Activated T-helper 2 cell treated with anti-CD3 and anti-CD28 coated beads, Interferon-gamma antibody, Interleukin-2, Interleukin-4, amounts not matched to agents 10 μg/mL and 5 μg/mL and 100 μg/mL, durations not matched to agents 14 hours and 24 hours and 36 hours (primary cell): ENCODE measurements around the gene BPIFB3. TPM values are rescaled to one million over a fixed set of nuclear protein-coding genes. Genes with fewer than 3 reads are reported as not detected.

Experiments used
- DNase-seq: peaks from one replicate; pipeline ENCODE4 v3.0.0; 2021; ENCODE audit warnings: low spot score
- H3K27ac Mint-ChIP-seq: one replicate; pipeline ENCODE4 v1.8.0; 2021; ENCODE audit warnings: mixed read lengths
- H3K27me3 Mint-ChIP-seq: one replicate; pipeline ENCODE4 v1.8.0; 2021; ENCODE audit warnings: low read depth, mixed read lengths
- H3K36me3 Mint-ChIP-seq: one replicate; pipeline ENCODE4 v1.8.0; 2021; ENCODE audit warnings: low read depth, mixed read lengths
- H3K4me1 Mint-ChIP-seq: one replicate; pipeline ENCODE4 v1.8.0; 2021; ENCODE audit warnings: low read depth, mixed read lengths
- H3K4me3 Mint-ChIP-seq: one replicate; pipeline ENCODE4 v1.8.0; 2021; ENCODE audit warnings: low read depth, mild to moderate bottlenecking, moderate library complexity, mixed read lengths
- H3K9me3 Mint-ChIP-seq: one replicate; pipeline ENCODE4 v1.8.0; 2021; ENCODE audit warnings: mixed read lengths
- intact Hi-C: fragments of 100-400 bp; cut with micrococcal nuclease; formaldehyde crosslinking; loops from one replicate; pipeline ENCODE4 v1.15.1; 2023
- total RNA-seq: library from RNA; stranded (reverse); gene quantifications from 2 replicates; pipeline ENCODE4 v1.2.3, GENCODE V29; 2022

Gene BPIFB3
- total RNA-seq, 1 donor from 2014 or later, result not detected

DNA sequence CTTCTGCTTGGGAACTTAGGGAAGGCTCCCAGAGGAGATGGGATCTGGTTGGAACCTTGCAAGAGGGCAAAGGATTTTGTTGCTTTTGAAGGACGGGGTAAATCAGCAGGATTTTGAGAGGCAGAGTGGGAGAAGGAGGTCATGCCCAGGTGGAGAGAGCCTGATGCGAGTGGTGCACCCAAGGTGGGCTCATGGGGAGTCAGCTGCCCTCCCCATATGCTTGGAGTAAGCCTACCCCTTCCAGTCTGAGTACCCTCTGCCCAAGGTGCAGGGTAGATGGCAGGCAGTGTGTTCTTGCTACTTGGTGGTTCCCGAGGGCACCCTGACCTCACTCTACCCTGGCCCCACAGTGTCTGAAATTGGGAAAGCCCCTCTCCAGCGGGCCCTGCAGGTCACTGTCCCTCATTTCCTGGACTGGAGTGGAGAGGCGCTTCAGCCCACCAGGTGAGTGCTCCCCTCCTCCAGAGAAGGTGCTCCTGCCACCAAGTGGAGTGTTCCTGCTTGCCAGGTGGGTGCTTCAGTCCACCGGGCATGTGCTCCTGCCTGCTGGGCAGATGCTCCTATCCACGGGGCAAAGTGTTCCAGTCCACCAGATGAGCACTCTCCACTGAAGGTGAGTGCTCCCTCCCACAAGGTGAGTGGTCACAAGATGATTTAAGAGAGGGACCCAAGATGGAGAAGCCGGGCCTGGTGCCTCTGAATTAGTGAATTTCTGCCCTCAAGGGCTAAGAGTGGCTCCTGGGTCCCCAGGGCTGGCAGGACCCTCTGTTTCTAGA lies 42.8 kb upstream of the BPIFB3 start:
- DNase-seq, result no peak
- H3K36me3 Mint-ChIP-seq, result no peaks in the 10 kb centered on the region
- no peak overlapping the region for H3K27ac Mint-ChIP-seq
- no peaks in the 10 kb centered on the region for H3K9me3 Mint-ChIP-seq
- H3K27me3 Mint-ChIP-seq, result peaks cover 3% of the 10 kb centered on the region
- intact Hi-C loops, result no loop called here
- H3K4me3 Mint-ChIP-seq, result no peak overlapping the region
- no peaks in the 10 kb centered on the region for H3K4me1 Mint-ChIP-seq

DNA sequence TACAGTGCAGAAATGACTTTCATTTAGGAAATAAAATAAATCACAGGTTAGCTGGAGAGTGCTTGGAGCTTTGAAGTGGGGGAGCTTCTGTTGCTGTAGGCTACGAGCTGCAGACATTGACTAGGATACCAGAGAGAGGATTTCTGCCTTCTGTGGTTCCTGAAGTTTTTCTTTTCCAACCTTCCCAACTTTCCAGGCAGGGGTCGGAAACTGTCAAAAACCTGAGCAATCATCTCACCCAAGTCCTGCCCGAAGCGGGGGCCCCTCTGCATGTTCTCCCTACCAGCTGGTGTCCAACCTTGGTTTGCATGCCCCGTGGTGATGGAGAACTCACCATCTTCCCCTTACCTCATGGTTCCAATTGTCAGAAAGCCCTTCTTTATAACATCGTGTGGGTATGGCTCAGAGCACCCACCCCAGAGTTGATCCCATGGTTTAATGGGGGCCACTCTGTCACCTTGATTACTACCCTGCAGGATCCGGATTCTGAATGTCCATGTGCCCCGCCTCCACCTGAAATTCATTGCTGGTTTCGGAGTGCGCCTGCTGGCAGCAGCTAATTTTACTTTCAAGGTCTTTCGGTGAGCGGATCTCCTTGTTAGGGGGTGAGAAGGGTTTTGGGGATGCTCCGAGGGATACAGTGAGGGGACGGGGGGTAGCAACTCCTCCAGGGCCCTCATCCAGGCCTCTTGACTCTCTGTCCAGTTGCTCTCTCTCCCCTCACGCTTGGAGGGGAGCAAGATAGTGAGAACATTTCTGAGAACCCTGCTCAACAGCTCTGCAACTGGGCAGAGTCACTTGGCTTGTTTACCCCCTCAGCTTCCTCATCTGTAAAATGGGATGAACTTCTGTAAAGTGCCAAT lies 41.1 kb upstream of the BPIFB3 start:
- intact Hi-C loops, result no loop called here
- Mint-ChIP-seq H3K27me3 (peaks cover 3% of the 10 kb centered on the region), H3K4me3 (no peak overlapping the region), H3K9me3 (no peaks in the 10 kb centered on the region), H3K36me3 (no peaks in the 10 kb centered on the region), H3K4me1 (no peaks in the 10 kb centered on the region), H3K27ac (no peak overlapping the region)
- no peak for DNase-seq

DNA sequence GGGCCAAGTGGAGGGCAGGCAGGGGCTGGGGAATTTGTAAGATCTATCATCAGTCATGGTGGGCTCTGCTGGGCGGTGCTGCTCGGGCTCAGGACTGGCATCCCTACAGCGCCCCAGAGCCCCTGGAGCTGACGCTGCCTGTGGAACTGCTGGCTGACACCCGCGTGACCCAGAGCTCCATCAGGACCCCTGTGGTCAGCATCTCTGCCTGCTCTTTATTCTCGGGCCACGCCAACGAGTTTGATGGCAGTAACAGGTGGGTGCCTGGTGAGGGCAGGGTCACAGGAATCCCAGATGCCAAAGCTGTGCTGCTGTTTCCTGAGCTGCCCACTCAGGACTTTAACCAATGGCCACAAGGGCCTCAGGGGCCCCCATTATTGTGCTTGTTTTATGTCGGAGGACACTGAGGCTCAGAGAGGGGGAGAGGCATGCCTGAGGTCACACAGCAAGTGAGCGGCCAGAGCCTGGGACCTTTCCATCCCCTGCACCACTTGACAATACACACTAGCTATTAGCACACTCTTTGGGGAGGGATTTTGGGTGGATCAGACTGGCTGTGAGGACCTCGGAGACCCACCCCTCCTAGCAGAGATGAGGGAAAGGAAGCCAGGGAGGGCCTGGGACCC lies 39.9 kb upstream of the BPIFB3 start:
- no peak overlapping the region for H3K4me3 Mint-ChIP-seq
- intact Hi-C loops, result no loop called here
- H3K27ac Mint-ChIP-seq, result no peak overlapping the region
- DNase-seq, result no peak
- no peaks in the 10 kb centered on the region for H3K4me1 Mint-ChIP-seq
- peaks cover 3% of the 10 kb centered on the region for H3K27me3 Mint-ChIP-seq
- H3K36me3 Mint-ChIP-seq, result no peaks in the 10 kb centered on the region
- no peaks in the 10 kb centered on the region for H3K9me3 Mint-ChIP-seq

DNA sequence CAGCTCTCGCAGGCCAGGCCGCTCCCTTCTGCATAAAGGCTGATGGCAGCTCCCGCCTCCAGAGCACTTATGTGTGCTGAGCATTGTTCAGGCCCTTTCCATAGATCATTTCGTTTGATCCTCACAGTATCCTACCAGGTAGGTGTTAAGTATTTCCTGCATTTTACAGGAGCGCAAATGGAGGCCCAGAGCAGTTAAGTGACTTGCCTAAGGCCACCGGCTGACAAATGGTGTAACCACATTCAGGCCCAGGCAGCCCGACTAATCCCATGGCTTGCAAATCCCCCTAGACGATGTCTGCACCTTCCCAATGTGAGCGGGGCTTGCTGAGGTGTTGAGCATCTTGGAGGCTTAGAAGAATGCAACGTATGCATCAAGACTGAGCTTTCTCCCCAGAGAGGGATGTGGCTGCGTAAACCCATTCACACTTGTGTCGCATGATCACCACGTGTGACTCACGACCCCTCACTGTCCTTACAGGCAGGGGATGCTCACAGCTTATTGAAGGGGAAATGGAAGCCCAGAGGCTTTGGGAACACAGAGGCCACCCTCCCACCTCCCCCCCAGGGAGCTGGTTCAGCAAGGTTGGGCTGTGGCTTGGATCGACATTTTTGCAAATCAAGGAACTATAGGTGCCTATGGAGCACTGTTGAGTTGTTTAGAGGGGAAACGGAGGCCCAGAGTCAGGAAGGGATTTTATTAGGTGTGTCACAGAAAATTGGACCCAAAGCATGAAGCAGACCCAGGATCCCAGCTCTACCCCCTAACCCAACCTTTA lies 39.2 kb upstream of the BPIFB3 start:
- Mint-ChIP-seq H3K9me3 (no peaks in the 10 kb centered on the region), H3K4me3 (no peak overlapping the region), H3K27ac (no peak overlapping the region), H3K36me3 (no peaks in the 10 kb centered on the region), H3K27me3 (peaks cover 3% of the 10 kb centered on the region), H3K4me1 (no peaks in the 10 kb centered on the region)
- DNase-seq, result no peak
- intact Hi-C loops, result no loop called here

DNA sequence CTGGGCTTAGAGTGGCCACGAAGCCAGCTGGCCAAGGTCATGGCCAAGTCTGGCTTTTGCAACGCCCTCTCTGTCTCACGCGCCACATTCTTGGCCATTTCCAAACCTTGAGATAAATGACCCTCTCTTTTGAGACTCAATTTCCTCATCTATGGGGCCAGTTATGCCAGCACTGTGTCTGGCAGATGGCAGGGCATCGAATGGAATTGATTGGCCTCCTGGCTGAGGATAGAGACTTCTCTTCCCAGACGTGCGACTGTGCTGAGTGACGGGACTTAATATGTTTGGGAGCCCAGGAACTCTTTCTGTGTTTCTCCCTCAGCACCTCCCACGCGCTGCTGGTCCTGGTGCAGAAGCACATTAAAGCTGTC lies 38.6 kb upstream of the BPIFB3 start:
- no peaks in the 10 kb centered on the region for H3K36me3 Mint-ChIP-seq
- H3K4me1 Mint-ChIP-seq, result no peaks in the 10 kb centered on the region
- no peaks in the 10 kb centered on the region for H3K9me3 Mint-ChIP-seq
- H3K27ac Mint-ChIP-seq, result no peak overlapping the region
- intact Hi-C loops, result no loop called here
- H3K4me3 Mint-ChIP-seq, result no peak overlapping the region
- H3K27me3 Mint-ChIP-seq, result peaks cover 3% of the 10 kb centered on the region
- DNase-seq, result no peak

DNA sequence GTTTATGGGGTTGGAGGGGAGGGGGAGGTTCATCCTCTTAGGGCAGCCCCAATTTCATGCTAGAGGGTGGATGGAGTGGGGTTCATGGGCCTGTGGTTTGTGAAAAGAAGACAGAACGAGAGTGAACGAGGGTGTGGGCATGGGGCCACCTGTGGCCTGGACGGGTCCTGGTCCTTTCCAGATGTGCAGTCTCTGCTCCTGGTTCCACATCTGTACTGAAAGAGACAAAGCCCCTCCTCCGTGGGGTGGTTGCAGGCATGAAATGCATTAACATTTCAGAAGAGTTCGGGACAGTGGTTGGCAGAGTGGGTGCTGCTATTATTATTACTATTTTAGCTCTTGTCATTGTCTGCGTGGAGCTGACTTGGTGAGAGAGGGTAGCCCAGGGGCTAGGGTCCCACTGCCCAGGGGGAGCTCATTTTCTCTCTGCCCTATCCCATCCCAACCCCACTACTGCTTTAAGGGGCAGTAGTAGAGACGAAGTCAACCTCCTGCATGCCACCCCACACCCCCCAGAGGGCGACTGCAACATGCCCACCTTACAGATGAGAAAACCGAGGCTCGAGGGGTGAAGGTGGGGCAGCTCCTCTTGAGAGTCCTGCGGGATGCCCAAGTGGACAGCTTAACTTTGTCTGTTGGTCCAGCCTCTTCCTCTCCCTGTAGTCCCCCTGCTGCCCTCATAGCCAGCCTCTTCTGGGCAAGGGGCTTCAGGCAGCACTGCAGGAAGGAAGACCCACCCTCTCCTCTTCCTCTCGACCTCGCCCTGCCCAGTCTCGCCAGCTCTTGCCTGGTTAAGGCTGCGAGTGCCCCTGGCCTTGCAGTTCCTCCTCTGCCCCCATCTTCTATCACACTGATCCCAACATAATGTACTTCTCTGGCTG lies 37.8 kb upstream of the BPIFB3 start:
- intact Hi-C loops, result no loop called here
- Mint-ChIP-seq H3K4me1 (no peaks in the 10 kb centered on the region), H3K27me3 (peaks cover 3% of the 10 kb centered on the region), H3K9me3 (no peaks in the 10 kb centered on the region), H3K36me3 (no peaks in the 10 kb centered on the region), H3K4me3 (no peak overlapping the region), H3K27ac (no peak overlapping the region)
- DNase-seq, result no peak

DNA sequence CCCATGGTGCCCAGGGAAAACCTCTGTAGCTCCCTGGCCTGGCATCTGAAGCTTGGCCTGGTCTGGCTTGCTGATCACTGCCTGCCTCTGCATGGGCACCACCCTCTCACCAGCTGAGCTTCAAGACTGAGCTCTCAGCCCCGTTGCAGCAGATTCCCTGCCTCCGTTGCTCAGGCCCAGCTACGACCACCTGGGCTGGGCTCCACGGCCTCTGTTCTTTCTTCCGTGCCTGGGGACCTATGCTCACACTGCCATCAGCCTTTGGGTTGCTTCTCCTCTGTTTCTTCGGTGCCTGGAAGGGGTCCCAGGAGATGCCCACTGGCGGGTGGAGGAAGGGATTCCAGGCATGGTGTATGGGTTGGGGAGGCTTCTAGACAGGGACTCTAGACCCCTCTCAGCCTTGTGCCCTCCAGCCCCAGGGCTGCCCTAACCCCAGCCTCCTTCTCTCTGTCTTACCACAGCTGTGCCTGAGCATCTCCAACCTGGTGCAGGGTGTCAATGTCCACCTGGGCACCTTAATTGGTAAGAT lies 37.1 kb upstream of the BPIFB3 start:
- Mint-ChIP-seq H3K4me1 (no peaks in the 10 kb centered on the region), H3K27me3 (peaks cover 3% of the 10 kb centered on the region), H3K4me3 (no peak overlapping the region), H3K9me3 (no peaks in the 10 kb centered on the region), H3K36me3 (no peaks in the 10 kb centered on the region), H3K27ac (no peak overlapping the region)
- intact Hi-C loops, result no loop called here
- no peak for DNase-seq

DNA sequence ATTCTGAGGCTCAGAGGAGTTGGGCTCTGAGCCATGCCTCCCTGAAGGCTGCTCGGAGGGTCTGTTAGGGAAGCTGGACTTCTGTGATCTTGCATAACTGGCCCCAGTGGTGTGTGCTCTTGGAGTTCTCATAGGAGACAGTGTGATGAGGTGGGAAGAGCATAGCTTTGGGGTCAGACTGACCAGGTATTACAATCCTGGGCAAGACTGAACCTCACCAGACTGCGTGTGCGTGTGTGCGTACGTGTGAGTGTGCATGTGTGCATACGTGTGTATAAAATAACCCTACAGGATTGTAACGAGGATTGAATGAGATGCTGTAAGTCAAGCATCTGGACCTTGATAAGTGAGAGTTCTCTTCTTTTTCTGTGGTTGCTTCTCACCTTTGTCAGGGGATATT lies 36.2 kb upstream of the BPIFB3 start:
- intact Hi-C loops, result no loop called here
- H3K4me3 Mint-ChIP-seq, result no peak overlapping the region
- no peaks in the 10 kb centered on the region for H3K36me3 Mint-ChIP-seq
- DNase-seq, result no peak
- H3K27ac Mint-ChIP-seq, result no peak overlapping the region
- H3K9me3 Mint-ChIP-seq, result no peaks in the 10 kb centered on the region
- H3K27me3 Mint-ChIP-seq, result no peaks in the 10 kb centered on the region
- no peaks in the 10 kb centered on the region for H3K4me1 Mint-ChIP-seq

DNA sequence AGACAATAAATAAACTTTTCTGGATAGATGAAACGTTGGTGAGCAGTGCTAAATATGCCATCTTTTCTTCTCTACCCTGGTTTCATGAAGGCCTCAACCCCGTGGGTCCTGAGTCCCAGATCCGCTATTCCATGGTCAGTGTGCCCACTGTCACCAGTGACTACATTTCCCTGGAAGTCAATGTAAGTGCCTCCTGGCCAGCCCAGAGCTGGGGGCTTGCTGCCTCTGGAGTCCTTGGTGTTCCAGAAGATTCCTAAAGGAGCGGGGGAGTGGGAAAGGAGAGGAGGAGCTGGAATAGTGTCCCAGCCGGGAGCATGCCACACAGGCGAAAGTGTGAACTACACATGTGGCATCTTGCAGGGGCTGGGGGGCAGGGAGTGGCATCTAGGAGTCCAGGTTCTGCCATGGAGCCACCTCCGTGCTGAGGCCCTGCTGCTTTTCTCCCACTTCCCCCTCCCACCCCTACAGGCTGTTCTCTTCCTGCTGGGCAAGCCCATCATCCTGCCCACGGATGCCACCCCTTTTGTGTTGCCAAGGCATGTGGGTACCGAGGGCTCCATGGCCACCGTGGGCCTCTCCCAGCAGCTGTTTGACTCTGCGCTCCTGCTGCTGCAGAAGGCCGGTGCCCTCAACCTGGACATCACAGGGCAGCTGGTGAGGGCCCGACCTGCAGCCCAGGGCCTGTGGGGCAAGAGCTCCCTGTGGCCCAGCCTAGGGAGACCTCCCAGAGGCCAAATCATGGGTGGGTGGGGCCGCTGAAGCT lies 35.4 kb upstream of the BPIFB3 start:
- DNase-seq, result no peak
- no peaks in the 10 kb centered on the region for H3K27me3 Mint-ChIP-seq
- no peak overlapping the region for H3K27ac Mint-ChIP-seq
- no peak overlapping the region for H3K4me3 Mint-ChIP-seq
- no peaks in the 10 kb centered on the region for H3K36me3 Mint-ChIP-seq
- H3K9me3 Mint-ChIP-seq, result no peaks in the 10 kb centered on the region
- no peaks in the 10 kb centered on the region for H3K4me1 Mint-ChIP-seq
- intact Hi-C loops, result no loop called here

DNA sequence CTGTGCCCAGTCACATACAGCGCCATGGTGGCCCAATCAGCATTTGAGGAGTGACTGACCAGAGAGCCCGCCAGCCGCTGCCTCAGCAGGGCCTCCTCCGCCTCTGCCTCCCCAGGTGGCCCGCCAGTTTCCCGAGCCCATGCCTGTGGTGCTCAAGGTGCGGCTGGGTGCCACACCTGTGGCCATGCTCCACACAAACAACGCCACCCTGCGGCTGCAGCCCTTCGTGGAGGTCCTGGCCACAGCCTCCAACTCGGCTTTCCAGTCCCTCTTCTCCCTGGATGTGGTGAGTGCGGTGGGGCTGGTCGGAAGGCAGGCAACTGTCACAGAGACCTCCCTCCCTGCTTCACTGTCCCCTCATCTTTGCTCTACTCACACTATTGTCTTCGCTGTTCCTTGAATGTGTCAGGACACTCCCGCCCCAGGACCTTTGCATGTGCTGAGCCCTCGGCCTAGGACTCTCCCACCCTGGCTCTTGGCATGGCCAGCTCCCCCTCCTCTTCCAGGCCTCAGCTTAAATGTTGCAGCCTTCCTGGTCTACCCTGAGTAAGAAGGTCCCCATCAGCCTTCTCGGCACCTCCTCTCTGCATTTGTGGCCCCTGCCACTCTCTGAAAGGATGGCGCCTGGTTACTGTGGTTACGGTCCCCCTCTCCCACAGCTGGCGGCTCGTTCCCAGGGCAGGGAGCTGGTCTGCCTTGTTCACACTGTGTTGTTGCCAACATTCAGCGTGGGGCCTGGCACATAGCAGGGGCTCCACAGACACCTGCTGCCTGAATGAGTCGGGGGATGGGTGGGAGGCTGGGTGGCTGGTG lies 34.0 kb upstream of the BPIFB3 start:
- no peak for DNase-seq
- Mint-ChIP-seq H3K27ac (no peak overlapping the region), H3K36me3 (no peaks in the 10 kb centered on the region), H3K4me3 (no peak overlapping the region), H3K9me3 (no peaks in the 10 kb centered on the region), H3K27me3 (no peaks in the 10 kb centered on the region), H3K4me1 (no peaks in the 10 kb centered on the region)
- intact Hi-C loops, result no loop called here
